ENCODE measurements around the gene TNFSF13. TPM values are rescaled to one million over a fixed set of nuclear protein-coding genes. Genes with fewer than 3 reads are reported as not detected.

TNFSF13 gene
- polyA plus RNA-seq, 1 donor (not counting 4 experiments of a cell fraction or from before 2014, with no cell fraction given): 3.9 TPM

GRCh38 chr17:7588553-7589203 is 30.1 kb downstream of the TNFSF13 start:
- Histone ChIP-seq H4K20me1 (ENCODE audit: control insufficient read depth, extremely low read depth, insufficient read depth, low read length) (no peaks in the 10 kb centered on the region), H3K9me3 (ENCODE audit: control insufficient read depth, low read depth, low read length) (no peaks in the 10 kb centered on the region), H3K4me3 (ENCODE audit: control insufficient read depth in 2 of 3, extremely low read depth in 1 of 3, insufficient read depth in 2 of 3, low read depth in 1 of 3, low read length in 3 of 3) (peak overlapping the region; percentile 78 to 98 (median 92)), H3K4me2 (ENCODE audit: control insufficient read depth, extremely low read depth, insufficient read depth, low read depth, low read length) (peak overlapping the region; percentile 97), H3K9me1 (ENCODE audit: control insufficient read depth, extremely low read depth, insufficient read depth, low read length) (no peaks in the 10 kb centered on the region), H3K27me3 (ENCODE audit: control insufficient read depth, extremely low read depth, insufficient read depth, low read length) (no peaks in the 10 kb centered on the region), H3K4me1 (ENCODE audit: control insufficient read depth, extremely low read depth, insufficient read depth, low read length) (peaks cover 37% of the 10 kb centered on the region), H3K27ac (ENCODE audit: control insufficient read depth, insufficient read depth, low read length) (peak overlapping the region; percentile 99), H3K36me3 (ENCODE audit: control insufficient read depth in 2 of 2, extremely low read depth in 1 of 2, insufficient read depth in 2 of 2, low read length in 2 of 2) (peaks cover 28 to 43% of the 10 kb centered on the region in 2 experiments), H2AFZ (ENCODE audit: control insufficient read depth, low read length) (no peak overlapping the region), H3K9ac (ENCODE audit: control insufficient read depth, extremely low read depth, insufficient read depth, low read length) (peak overlapping the region; percentile 91), H3K79me2 (ENCODE audit: control insufficient read depth, insufficient read depth, low read length) (peaks cover 45% of the 10 kb centered on the region)
- FAIRE-seq (no peak), DNase-seq (ENCODE audit: low read depth, low spot score) (no peak)
- dilution Hi-C loops (cut with MboI; ENCODE audit: extremely low pct_ligation_motif_present, low sequenced_read_pairs): no loop called here
- TF ChIP-seq EZH2 (IDR thresholded peaks at IDR 0.05; ENCODE audit: low read length) (no peak), CTCF (optimal IDR thresholded peaks at IDR 0.05 in 1 of 3, IDR thresholded peaks at IDR 0.05 in 1 of 3, conservative IDR thresholded peaks at IDR 0.05 in 1 of 3; ENCODE audit: extremely low read depth in 1 of 3, insufficient read depth in 2 of 3, low read length in 3 of 3) (no peak)

GRCh38 chr17:7589204-7589868 is 30.8 kb downstream of the TNFSF13 start:
- H3K4me2 ChIP-seq (ENCODE audit: control insufficient read depth, extremely low read depth, insufficient read depth, low read depth, low read length): peak overlapping the region; percentile 97
- peaks cover 32 to 49% of the 10 kb centered on the region in 2 experiments for H3K36me3 ChIP-seq (ENCODE audit: control insufficient read depth in 2 of 2, extremely low read depth in 1 of 2, insufficient read depth in 2 of 2, low read length in 2 of 2)
- TF ChIP-seq CTCF (optimal IDR thresholded peaks at IDR 0.05 in 1 of 3, IDR thresholded peaks at IDR 0.05 in 1 of 3, conservative IDR thresholded peaks at IDR 0.05 in 1 of 3; ENCODE audit: extremely low read depth in 1 of 3, insufficient read depth in 2 of 3, low read length in 3 of 3) (peak; percentile 75 to 93 (median 86)), EZH2 (IDR thresholded peaks at IDR 0.05; ENCODE audit: low read length) (no peak)
- peaks cover 35% of the 10 kb centered on the region for H3K4me1 ChIP-seq (ENCODE audit: control insufficient read depth, extremely low read depth, insufficient read depth, low read length)
- no peaks in the 10 kb centered on the region for H3K27me3 ChIP-seq (ENCODE audit: control insufficient read depth, extremely low read depth, insufficient read depth, low read length)
- no peak for DNase-seq (ENCODE audit: low read depth, low spot score)
- dilution Hi-C loops (cut with MboI; ENCODE audit: extremely low pct_ligation_motif_present, low sequenced_read_pairs): no loop called here
- peak overlapping the region; percentile 99 for H3K27ac ChIP-seq (ENCODE audit: control insufficient read depth, insufficient read depth, low read length)
- no peak overlapping the region for H2AFZ ChIP-seq (ENCODE audit: control insufficient read depth, low read length)
- H3K4me3 ChIP-seq (ENCODE audit: control insufficient read depth in 2 of 3, extremely low read depth in 1 of 3, insufficient read depth in 2 of 3, low read depth in 1 of 3, low read length in 3 of 3): peak overlapping the region; percentile 78 to 98 (median 92)
- peak overlapping the region; percentile 91 for H3K9ac ChIP-seq (ENCODE audit: control insufficient read depth, extremely low read depth, insufficient read depth, low read length)
- no peaks in the 10 kb centered on the region for H4K20me1 ChIP-seq (ENCODE audit: control insufficient read depth, extremely low read depth, insufficient read depth, low read length)
- peak; percentile 57 for FAIRE-seq
- H3K79me2 ChIP-seq (ENCODE audit: control insufficient read depth, insufficient read depth, low read length): peaks cover 43% of the 10 kb centered on the region
- H3K9me3 ChIP-seq (ENCODE audit: control insufficient read depth, low read depth, low read length): no peaks in the 10 kb centered on the region
- no peaks in the 10 kb centered on the region for H3K9me1 ChIP-seq (ENCODE audit: control insufficient read depth, extremely low read depth, insufficient read depth, low read length)
